ENCODE measurements around the gene GPR183.
"Not testable (repeated sequence)": the region's sequence is repeated elsewhere in the genome, so short reads cannot be mapped to it uniquely, and the experiment has no call there.

GPR183 gene

DNA sequence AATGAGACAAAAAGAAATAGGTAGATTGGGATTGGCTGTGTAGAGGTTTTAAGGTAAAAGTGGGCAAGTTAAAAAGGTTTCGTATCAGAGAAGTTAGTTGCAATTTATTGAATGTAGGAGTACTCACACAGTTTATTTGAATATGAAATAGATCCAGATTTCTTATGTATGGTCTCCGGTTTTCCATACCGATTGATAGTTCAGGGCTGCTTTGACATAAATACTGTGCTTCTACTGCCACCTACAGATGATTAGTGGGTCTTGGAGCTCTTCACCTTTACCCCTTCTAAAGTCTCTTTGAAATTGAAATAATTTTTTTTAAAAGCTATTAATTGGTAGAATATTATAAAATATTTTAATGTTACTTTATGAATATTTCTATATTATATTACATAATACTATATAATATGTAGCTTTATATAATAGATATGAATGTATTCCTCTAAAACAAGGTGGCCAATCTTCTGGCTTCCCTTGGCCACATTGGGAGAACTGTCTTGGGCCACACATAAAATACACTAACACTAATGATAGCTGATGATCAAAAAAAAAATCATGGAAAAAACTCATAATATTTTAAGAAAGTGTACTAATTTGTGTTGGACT is 41.3 kb downstream of the GPR183 start:
- peak in 1 of 2 experiments; percentile 54 for DNase-seq

DNA sequence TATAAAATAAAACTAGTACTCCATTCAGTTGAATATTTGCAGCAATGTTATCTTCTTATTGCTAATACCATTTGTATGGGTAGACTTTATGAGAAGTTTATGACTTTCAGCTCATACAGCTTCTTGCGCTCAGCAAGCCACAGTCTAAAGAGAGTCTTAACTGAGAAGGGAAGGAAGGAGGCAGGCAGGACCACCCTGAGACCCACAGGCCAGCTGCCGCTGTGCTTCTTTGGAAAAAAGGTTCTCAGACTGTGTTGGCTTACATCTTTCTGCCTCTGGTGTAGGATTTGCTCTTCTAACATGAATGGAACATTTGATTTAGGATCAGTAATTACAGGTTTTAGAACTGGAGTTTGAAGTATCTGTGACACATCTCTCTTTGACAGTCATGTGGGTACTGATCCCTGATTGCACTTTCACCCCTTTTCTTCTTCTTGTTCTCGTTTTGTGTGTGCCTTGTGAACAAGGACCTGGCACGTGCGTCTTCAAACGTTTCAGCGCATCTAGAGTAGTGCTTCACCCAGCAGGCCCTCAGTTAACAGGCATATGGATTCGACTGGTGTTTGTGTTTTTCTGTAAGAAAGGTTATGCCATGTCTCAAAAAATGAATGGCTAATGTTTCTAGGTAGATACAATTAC is 41.9 kb downstream of the GPR183 start:
- DNase-seq = no peak

DNA sequence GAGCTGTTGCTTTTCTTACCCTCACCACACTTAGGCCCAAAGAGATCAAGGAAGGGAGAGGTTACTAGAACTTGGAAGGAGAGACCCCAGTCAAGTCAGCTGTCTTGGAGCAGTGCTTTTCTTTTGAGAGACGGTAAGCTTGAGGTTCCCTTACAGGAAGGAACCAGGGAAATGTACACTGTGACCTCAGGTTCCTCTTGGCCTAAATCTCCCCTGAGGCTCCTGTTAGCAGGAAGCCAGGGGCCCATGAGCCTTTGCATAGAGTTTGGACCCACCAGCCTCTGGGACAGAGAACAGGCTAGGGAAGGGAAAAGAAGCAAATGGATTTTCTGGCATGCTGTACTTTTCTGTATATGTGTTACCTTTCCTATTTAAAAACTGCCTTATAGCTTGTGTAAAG is 43.1 kb downstream of the GPR183 start:
- DNase-seq = no peak

DNA sequence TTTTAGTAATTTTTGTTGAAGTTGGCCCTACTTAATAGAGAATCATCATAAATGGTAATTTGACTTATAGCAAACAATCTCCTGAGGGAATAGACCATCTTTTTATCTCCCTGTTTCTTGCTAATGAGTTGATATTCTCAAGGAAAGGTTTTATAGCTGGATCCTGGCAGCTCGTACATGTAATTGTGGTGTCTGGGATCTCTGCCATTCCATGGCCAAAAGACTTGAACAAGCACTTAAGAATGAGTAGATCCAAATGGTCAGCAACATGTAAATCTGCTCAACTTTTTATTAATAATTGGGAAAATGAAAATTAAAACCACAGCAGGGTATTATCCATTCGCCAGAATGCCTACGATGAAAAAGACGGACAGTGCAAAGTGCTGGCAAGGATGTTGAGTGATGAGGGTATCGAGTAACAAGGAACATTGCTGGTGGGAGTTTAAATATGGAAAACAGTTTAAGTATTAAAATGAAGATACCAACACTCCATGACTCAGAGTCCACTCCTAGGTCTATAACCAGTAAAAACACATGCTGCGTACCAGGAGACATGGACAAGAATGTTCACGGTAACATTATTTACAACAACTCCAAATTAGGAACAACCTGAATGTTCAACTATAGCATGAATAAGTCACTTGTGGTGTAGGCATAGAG is 43.9 kb downstream of the GPR183 start:
- no peak for DNase-seq

DNA sequence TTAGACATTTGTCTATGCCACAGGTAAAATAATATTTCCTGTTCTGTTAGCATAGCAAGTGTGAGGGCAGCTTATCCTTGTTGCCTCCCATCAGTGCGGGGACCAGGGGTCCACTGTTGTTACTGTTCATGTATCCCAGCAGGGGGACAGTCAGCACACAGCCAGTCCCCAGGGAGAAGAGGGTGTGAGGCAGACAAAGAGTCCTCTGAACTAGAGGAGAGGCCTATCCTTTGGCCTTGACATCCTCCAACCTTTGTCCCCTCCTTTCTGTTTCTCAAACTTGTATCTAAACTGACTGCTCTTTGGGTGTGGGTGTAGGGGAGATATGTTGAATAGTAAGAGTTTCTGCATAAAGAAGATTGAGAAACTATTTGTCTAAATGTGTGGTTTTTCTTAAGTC is 46.1 kb downstream of the GPR183 start:
- DNase-seq = no peak

DNA sequence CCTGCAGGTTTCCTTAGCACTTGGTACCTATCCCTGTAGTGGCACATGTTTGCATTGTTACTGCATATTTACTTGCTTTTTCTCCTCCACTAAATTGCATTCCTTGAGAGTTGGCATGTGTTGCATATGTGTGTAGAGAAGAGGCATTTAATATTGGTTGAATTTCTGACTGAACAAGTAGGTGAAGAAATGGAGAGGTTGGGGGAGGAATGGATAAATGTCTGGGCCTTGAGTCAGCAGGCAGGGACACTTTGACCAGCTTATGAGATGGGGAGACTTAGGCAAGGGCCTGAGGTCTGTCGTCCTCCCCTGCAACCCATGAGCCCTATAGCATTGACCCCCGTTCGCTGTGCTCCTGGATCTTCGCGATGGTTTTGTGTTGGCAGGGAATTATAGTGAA is 47.0 kb downstream of the GPR183 start:
- no peak for DNase-seq

DNA sequence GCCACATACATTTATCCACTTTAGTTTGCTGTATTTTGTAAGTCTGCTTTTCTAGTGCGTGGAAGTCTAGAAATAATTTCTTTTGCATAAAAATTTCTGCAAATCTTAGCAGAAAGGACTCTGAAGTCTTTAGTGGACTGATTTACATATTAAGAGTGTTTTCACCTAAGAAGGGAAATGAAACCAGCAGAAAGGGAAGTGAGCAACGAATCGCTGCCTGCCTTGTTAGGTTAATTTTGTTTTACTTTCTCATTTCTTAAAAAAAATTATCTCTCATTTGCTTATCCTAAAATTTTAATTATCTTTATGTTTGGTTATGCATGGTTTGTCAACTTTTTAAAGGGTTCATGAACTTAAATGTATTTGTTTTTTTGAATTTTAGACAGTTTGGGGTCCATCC is 48.3 kb downstream of the GPR183 start:
- no peak for DNase-seq

DNA sequence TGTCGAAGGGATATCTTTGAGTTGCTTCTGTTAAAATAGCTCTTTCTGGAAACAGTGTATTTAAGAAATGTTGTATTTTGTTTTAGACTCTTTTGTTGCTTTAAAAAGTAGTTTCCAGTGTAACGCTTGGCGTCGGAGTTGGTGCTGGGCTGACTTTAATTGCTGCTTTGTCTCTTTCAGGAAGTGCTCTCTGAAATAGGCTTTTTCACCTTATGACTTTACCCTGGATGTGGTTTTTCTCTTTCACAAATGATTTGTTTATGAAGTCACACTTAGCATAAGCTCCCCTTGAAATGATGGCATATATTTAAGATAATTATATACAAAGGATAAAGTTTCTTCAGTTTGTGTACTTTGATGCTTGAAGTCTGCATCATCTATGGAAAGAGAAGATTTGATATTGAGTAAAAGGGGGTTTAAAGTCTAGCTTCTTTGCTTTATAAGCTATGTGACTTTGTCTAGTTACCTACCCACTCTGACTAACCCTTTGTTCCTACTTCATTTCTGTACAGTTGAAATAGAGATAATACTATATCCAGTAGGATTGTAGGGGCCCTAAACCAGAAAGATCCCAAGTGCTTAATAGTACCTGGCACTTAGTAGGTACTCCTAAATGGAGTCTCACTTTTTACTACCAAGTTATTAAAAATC is 48.9 kb downstream of the GPR183 start, which contains the start of gene GPR18:
Gene GPR18 (minus strand): TSS at position 170 of the 651 bp plus-strand sequence. CDS start 2,507 bp downstream, outside the sequence.
- DNase-seq = no peak

DNA sequence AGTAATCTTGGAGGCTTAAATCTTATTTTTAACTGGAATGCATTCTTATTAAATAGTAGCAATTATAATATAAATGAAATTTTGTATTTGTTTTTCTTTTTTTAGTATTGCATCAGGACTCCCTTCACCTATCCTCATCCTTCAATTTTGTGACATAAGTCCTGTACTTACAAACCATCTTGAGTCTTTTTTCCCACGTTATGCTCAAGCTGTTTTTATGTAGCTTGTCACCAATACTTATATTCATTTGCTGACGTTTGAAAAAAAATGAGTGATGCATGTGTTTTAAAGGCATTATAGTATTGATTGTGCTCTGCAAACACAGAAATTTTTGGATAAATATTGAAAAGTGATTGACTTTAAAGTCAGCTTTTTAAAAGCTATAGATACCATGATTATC is 49.9 kb downstream of the GPR183 start:
- DNase-seq = no peak

DNA sequence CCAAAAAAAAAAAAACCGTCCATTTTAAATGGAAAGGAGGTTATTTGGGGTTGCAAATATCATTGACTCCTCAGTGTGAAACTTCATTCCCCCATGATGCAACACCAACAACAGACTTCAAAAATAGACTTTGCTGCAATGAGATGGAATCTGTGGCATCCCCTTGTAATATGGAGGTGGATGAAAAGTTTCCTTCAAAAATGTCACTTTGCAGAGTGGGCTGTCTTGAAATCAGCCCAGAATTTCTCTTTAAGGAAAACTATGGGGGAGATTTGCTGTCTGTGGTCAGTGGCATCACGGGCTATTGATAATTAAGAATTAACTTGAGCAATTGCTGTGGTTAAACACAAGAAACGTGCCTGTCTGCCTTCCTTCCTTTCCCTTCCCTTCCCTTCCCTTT is 50.5 kb downstream of the GPR183 start:
- no peak for DNase-seq

DNA sequence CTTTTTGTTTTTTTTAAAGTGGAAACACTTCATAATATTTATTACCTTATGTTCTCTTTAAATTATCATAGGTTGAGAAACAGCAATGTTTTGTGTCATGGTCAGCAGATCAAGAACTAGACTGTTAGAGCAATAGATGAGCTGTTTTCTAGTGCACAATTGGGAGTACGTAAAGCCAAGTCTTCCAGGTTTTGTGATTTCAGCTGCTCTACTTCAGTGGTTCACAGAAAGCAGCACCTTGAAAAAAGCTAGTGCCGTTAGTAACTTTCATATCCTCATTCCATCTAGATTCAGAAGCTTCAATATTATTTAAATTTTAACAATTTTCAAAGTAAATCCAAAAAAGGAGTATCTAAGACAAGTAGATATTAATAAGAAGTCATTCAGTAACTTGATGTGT is 50.9 kb downstream of the GPR183 start:
- no peak for DNase-seq

DNA sequence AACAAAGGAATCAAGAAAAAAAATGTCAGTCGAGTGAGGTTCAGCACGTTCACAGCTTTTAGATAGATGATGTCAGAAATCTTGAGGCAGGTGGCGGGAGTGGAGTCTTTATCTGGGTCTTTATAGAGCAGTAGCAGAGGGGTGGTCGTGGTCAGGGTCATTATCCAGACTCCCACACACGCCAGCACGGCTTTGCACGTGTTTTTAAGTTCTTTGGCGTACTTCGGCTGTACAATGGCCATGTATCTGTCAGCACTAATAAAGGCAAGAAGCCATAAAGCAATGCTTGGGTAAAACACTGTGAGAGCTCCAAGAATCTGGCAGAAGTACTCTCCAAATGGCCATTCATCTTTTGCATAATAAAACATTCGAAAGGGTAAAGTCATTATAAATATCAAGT is 51.9 kb downstream of the GPR183 start:
- no peak for DNase-seq

DNA sequence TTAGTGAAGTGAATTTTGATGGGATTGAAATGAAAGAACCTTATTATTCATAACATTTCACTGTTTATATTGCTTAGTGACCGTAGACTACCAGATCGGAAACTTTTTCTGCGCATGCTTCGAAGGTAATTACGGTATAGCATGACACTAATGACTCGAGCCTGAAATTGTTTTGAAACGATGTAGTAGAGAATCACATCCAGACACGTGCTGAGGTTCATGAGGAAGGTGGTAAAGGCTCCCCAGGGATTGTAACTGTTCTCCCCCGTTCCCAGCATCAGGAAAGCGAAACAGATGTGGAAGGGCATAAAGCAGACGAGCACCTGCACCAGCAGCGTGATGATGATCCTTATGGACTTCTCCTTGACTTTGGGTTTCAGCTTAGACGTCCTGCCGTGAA is 52.4 kb downstream of the GPR183 start:
- no peak for DNase-seq

DNA sequence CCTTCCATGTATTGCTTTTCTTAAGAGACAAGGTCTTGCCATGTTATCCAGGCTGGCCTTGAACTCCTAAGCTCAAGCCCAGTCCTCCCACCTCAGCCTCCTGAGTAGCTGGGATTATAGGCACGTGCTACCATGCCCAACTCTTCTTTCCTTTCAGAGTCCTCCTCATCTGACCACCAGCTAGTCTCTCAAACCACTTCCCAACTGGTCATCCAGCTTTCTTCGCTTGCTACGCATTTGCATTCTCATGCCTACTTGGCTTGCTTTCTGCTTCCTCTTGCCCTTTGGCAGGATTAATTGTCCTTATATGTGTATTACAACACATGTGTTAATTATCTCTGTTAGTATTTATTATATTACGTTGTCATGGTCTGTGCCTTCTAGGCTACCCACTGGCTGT is 55.3 kb downstream of the GPR183 start:
- no peak for DNase-seq

DNA sequence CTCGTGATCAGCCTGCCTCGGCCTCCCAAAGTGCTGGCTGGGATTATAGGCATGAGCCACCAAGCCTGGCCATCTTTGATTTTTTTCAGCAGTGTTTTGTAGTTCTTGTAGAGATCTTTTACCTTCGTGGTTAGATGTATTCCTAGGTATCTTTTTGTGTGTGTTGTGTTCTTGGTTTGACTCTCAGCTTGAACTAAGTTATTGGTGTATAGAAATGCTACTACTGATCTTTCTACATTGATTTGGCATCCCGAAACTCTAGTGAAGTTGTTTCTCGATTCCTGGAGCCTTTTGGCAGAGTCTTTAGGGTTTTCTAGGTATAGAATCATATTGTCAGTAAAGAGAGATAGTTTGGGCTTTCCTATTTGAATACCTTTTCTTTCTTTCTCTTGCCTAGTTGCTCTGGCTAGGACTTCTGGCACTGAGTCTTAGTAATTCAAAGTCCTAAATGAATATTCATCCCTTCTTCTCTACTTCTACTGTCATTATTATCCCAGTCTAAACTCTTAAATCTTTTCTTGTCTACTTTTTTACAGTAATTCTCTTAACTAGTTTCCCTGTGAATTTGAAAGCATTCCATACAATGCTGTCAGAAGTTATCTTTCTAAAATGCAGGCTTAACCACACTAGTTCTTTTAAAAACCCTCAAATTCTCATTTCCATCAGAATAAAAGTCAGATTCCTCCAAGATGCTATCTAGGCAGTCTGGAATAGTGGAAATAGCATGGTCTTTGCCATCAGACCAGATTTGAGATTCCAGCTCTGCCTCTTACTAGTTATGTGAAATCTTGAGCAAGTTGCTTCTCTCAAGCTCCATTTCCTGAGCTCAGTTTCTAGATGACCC is 56.0 kb downstream of the GPR183 start:
- no peak for DNase-seq

DNA sequence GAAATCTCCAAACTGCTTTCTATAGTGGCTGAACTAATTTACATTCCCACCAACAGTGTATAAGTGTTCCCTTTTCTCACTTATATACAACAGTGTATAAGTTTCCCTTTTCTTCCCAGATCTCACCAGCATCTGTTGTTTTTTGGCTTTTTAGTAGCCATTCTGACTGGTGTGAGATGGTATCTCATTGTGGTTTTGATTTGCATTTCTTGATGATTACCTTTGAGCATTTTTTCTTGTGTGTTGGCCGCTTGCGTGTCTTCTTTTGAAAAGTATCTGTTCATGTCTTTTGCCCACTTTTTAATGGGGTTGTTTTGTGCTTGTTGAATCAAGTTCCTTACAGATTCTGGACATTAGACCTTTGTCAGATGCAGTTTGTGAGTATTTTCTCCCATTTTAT is 57.6 kb downstream of the GPR183 start:
- DNase-seq = not testable (repeated sequence)

DNA sequence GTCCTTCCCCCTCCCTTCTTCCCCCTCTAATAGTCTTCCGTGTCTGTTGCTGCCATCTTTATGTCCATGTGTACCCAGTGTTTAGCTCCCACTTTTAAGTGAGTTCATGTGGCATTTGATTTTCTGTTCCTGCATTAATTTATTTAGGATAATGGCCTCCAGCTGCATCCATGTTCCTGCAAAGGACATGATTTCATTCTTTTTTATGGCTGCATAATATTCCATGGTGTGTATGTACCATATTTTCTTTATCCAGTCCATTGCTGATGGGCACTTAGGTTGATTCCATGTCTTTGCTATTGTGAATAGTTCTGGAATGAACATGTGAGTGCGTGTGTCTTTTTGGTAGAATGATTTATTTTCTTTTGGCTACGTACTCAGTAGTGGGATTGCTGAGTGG is 58.0 kb downstream of the GPR183 start:
- not testable (repeated sequence) for DNase-seq

DNA sequence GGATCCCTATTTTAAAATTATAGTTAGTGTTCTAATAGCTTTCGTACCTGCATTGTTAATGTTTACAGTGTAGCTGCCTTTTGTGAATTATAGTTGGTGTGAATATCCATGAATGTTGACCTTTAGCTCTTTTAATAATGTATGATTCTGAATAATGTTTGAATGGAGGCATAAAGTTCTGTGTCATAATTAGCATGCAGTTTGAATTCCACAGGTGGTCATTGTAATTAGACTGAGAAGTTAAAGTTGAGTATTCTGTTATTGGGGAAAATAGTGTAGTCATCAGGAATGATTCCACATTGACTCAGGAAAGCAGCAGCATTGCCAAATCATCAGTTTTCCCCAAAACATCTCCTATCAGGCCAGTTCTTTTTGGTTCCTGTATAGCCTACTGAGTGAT is 61.1 kb downstream of the GPR183 start:
- no peak for DNase-seq

Data from NCI-H524 (cell line).